Activated naive CD8-positive, alpha-beta T cell treated with anti-CD3 and anti-CD28 coated beads, Interleukin-2, amount 50 U/mL, for 24 hours (primary cell): ENCODE results near the gene KCNQ1OT1.
"Not testable (repeated sequence)": the region's sequence is repeated elsewhere in the genome, so short reads cannot be mapped to it uniquely, and the experiment has no call there.

ENCODE experiments used
- ATAC-seq: fragments of 150-1000 bp; cut with Tn5 transposase; one replicate; pipeline ENCODE4 v1.10.0; 2021
- DNase-seq: peaks from one replicate; pipeline ENCODE4 v3.0.0; 2021
- H3K27ac Mint-ChIP-seq: one replicate; pipeline ENCODE4 v1.8.0; 2021; ENCODE audit warnings: mild to moderate bottlenecking, mixed read lengths
- H3K27me3 Mint-ChIP-seq: one replicate; pipeline ENCODE4 v1.8.0; 2021; ENCODE audit warnings: mixed read lengths
- H3K36me3 Mint-ChIP-seq: one replicate; pipeline ENCODE4 v1.8.0; 2021; ENCODE audit warnings: low read depth, mixed read lengths
- H3K4me1 Mint-ChIP-seq: one replicate; pipeline ENCODE4 v1.8.0; 2021; ENCODE audit warnings: mixed read lengths
- H3K4me3 Mint-ChIP-seq: one replicate; pipeline ENCODE4 v1.8.0; 2021; ENCODE audit warnings: mild to moderate bottlenecking, moderate library complexity, mixed read lengths
- H3K9me3 Mint-ChIP-seq: one replicate; pipeline ENCODE4 v1.8.0; 2021; ENCODE audit warnings: mixed read lengths

Gene KCNQ1OT1

DNA sequence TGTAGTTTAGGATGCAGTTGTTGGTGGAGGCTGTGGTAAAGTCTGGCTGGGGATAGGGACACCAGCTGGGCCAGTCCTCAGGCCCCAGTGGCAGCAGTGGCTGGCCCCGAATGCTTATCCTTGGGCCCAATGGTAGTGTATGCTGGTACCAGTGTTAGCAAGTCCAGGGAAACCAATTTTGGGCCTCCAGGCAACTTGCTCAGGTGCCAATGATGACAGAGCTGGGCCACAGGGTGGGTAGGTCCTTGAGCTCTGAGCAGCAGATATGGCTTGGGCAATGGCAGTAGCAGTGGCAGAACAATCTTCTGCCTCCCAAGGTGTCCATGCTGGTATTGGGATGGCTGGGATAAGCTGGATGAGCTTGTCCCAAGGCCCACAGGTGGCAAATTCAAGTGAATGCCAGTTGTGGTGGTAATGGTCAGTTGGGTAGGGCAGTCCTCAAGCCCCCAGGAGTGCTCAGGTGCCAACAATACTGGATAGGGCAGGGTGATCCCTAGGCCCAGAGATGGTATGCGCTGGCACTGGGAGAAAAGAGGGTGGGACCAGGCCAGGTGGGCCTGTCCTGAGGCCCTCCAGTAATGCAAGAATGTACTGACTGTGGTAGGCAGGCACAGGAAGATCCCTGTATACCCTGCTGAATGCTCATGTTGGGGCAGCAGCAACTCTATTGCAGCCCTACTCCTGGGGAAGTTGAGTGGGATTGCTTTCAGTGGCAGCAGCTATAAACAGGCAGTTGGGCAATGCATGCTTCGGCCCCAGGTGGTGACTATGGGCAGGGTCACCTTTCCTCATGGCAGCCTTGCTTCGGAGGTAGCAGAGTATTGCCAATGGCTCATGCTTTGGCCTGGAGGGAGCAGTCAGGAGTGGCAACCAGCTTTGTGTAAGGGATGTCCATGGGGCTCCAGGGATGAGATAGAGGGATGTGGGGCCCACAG, 54.7 kb downstream of the KCNQ1OT1 start:
- H3K4me3 Mint-ChIP-seq, result no peak overlapping the region
- DNase-seq, result no peak
- no peaks in the 10 kb centered on the region for H3K27me3 Mint-ChIP-seq
- no peak overlapping the region for H3K27ac Mint-ChIP-seq
- ATAC-seq, result no peak
- H3K36me3 Mint-ChIP-seq, result peaks cover 58% of the 10 kb centered on the region
- peaks cover 79% of the 10 kb centered on the region for H3K9me3 Mint-ChIP-seq
- H3K4me1 Mint-ChIP-seq, result no peaks in the 10 kb centered on the region

DNA sequence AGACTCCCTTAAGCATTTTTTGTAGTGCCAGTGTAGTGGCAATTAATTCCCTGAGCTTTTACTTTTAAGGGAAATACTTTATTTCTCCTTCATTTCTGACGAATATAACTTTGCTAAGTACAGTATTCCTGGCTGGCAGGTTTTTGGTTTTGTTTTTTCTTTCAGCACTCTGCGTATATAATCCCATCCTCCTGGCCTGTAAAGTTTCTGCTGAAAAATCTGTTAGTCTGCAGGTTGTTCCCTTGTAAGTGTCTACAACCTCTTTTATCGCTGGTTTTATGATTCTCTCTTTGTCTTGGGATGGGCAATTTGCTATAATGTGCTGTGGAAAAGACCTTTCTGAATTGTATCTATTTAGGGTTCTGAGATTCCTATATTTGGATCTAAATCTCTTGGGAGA, 56.0 kb downstream of the KCNQ1OT1 start:
- H3K4me1 Mint-ChIP-seq, result no peaks in the 10 kb centered on the region
- DNase-seq (no peak), ATAC-seq (no peak)
- no peak overlapping the region for H3K4me3 Mint-ChIP-seq
- no peaks in the 10 kb centered on the region for H3K27me3 Mint-ChIP-seq
- peaks cover 73% of the 10 kb centered on the region for H3K9me3 Mint-ChIP-seq
- no peak overlapping the region for H3K27ac Mint-ChIP-seq
- peaks cover 57% of the 10 kb centered on the region for H3K36me3 Mint-ChIP-seq

- DNase-seq (no peak), ATAC-seq (no peak)
- H3K4me1 Mint-ChIP-seq, result no peaks in the 10 kb centered on the region
- no peaks in the 10 kb centered on the region for H3K27me3 Mint-ChIP-seq
- no peak overlapping the region for H3K27ac Mint-ChIP-seq
- H3K9me3 Mint-ChIP-seq, result peaks cover 69% of the 10 kb centered on the region
- no peak overlapping the region for H3K4me3 Mint-ChIP-seq
- H3K36me3 Mint-ChIP-seq, result peaks cover 54% of the 10 kb centered on the region
These were observed 58.2 kb downstream of the KCNQ1OT1 start for GRCh38 chr11:2641623-2642022.

- H3K4me3 Mint-ChIP-seq, H3K27ac Mint-ChIP-seq, H3K27me3 Mint-ChIP-seq, H3K4me1 Mint-ChIP-seq, ATAC-seq, DNase-seq: not testable (repeated sequence)
- Mint-ChIP-seq H3K9me3 (peaks cover 64% of the 10 kb centered on the region), H3K36me3 (peaks cover 55% of the 10 kb centered on the region)
These were observed 60.0 kb downstream of the KCNQ1OT1 start for GRCh38 chr11:2639763-2640162.

- Mint-ChIP-seq H3K9me3 (peaks cover 41% of the 10 kb centered on the region), H3K4me1 (no peaks in the 10 kb centered on the region), H3K27me3 (no peaks in the 10 kb centered on the region), H3K27ac (no peak overlapping the region), H3K36me3 (peaks cover 47% of the 10 kb centered on the region), H3K4me3 (no peak overlapping the region)
- no peak for DNase-seq
- no peak for ATAC-seq
These were observed 68.6 kb downstream of the KCNQ1OT1 start for GRCh38 chr11:2631161-2631560.

DNA sequence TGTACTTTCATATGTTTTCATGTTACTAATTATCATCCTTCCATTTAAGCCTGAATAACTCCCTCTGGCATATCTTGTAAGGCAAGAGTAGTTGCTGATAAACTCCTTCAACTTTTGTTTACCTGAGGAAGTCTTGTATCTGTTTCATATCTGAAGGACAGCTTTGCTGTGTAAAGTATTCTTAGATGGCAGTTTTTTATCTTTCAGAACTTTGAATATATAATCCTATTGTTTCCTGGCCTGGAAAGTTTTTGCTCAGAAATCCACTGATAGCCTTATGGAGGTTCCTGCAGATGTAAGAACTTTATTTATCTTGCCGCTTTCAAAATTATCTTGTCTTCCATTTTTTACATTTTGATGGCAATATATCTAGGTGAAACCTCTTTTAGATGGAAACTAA, 69.1 kb downstream of the KCNQ1OT1 start:
- peaks cover 47% of the 10 kb centered on the region for H3K36me3 Mint-ChIP-seq
- H3K9me3 Mint-ChIP-seq, result peaks cover 41% of the 10 kb centered on the region

GRCh38 chr11:2625183-2625582, 74.6 kb downstream of the KCNQ1OT1 start:
- Mint-ChIP-seq H3K4me3 (no peak overlapping the region), H3K4me1 (peaks cover 2% of the 10 kb centered on the region), H3K27me3 (no peaks in the 10 kb centered on the region), H3K27ac (no peak overlapping the region), H3K36me3 (peaks cover 16% of the 10 kb centered on the region), H3K9me3 (peaks cover 10% of the 10 kb centered on the region)
- ATAC-seq (no peak), DNase-seq (no peak)

More for the DNA sequence above, 69.1 kb downstream of the KCNQ1OT1 start:
- DNase-seq (no peak), ATAC-seq (no peak)
- Mint-ChIP-seq H3K27me3 (no peaks in the 10 kb centered on the region), H3K27ac (no peak overlapping the region), H3K4me3 (no peak overlapping the region), H3K4me1 (no peaks in the 10 kb centered on the region)

DNA sequence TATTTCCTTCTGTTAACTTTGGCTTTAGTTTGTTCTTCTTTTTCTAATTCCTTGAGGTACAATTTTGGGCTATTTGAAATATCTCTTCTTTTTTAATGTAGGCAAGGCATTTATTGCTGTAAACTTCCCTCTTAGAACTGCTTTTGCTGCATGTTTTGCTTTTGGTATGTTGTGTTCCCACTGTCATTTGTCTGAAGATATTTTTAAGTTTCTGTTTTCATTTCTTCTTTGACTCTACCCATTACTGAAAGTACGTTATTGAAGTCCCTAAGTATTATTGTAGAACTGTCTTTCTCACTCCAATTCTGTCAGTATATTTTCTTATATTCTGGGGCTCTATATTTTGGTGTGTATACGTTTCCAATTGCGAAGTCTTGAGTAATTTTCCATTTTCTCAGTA, 77.9 kb downstream of the KCNQ1OT1 start:
- no peaks in the 10 kb centered on the region for H3K27me3 Mint-ChIP-seq
- ATAC-seq (no peak), DNase-seq (no peak)
- no peaks in the 10 kb centered on the region for H3K9me3 Mint-ChIP-seq
- H3K36me3 Mint-ChIP-seq, result peaks cover 10% of the 10 kb centered on the region
- no peak overlapping the region for H3K27ac Mint-ChIP-seq
- H3K4me3 Mint-ChIP-seq, result no peak overlapping the region
- H3K4me1 Mint-ChIP-seq, result peaks cover 2% of the 10 kb centered on the region

DNA sequence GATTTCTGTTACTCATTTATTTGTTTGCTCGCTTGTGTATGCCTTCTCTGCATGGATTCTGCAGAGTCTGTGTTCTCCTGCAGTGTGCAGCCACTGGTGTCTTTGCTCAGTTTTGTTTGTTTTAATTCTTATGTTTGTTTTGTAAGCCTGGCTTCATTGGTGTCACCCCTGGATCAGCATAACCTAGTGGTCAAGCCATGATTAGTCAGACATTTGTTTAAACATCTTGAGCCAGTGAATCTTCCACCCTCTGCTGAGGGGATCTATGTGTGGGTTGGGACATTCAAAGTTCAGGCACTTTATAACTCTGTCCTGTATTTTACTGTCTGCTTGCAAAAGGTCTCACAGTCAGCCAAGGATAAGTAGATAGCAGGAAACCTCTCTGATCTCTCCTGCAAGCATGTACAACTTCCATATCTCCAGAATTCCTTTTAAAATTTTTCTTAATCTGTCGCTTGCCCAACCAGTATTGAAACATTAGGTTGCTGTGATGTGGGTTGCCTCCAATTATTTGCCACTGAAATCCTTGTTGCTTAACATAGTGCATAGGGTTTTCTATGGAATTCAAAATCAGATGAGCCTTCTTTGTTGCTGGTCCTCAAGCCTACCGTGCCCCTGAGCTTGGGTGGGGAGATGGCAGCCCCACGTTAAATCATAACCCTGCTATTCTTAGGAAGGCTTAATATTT, 86.8 kb downstream of the KCNQ1OT1 start:
- H3K27ac Mint-ChIP-seq, result no peak overlapping the region
- ATAC-seq, result no peak
- no peak for DNase-seq
- no peak overlapping the region for H3K4me3 Mint-ChIP-seq
- peaks cover 21% of the 10 kb centered on the region for H3K36me3 Mint-ChIP-seq
- H3K4me1 Mint-ChIP-seq, result no peaks in the 10 kb centered on the region
- H3K27me3 Mint-ChIP-seq, result no peaks in the 10 kb centered on the region
- H3K9me3 Mint-ChIP-seq, result peaks cover 17% of the 10 kb centered on the region

- no peak for ATAC-seq
- Mint-ChIP-seq H3K36me3 (peaks cover 25% of the 10 kb centered on the region), H3K4me1 (no peaks in the 10 kb centered on the region)
These were observed 90.4 kb downstream of the KCNQ1OT1 start for GRCh38 chr11:2609345-2609744.

DNA sequence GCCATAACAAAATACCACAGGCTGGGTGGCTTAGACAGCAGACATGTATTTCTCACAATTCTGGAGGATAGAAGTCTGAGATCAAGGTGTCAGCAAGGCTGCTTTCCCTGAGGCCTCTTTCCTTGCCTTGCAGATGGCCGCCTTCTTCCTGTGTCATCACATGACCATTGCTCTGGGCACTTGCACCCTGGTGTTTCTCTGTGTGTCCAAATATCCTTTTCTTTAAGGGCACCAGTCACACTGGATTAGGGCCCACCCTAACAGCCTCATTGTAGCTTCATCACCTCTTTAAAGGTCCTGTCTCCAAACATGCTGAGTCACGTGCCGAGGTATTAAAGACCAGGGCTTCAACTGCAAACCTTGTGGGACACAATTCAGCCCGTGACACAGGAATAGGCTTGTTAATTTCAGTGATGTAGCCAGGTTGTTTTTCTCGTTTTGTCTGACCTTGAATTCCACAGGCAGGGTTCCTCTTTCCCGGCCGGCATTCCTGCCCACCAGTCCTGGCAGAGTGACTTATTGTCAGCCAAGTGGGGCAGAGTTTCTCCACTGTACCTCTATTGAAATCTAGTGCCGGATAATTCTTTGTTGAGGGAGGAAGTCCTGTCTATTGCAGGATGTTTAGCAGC, 100.1 kb downstream of the KCNQ1OT1 start:
- Mint-ChIP-seq H3K4me1 (no peaks in the 10 kb centered on the region), H3K9me3 (peaks cover 14% of the 10 kb centered on the region), H3K36me3 (peaks cover 7% of the 10 kb centered on the region), H3K27ac (no peak overlapping the region), H3K4me3 (no peak overlapping the region), H3K27me3 (no peaks in the 10 kb centered on the region)
- ATAC-seq (no peak), DNase-seq (no peak)

More at GRCh38 chr11:2609345-2609744, 90.4 kb downstream of the KCNQ1OT1 start:
- Mint-ChIP-seq H3K27me3 (no peaks in the 10 kb centered on the region), H3K4me3 (no peak overlapping the region), H3K9me3 (peaks cover 17% of the 10 kb centered on the region), H3K27ac (no peak overlapping the region)
- no peak for DNase-seq

GRCh38 chr11:2595204-2595603, 104.6 kb downstream of the KCNQ1OT1 start:
- H3K36me3 Mint-ChIP-seq, result peaks cover 11% of the 10 kb centered on the region
- no peak overlapping the region for H3K4me3 Mint-ChIP-seq
- H3K27ac Mint-ChIP-seq, result no peak overlapping the region
- H3K4me1 Mint-ChIP-seq, result no peaks in the 10 kb centered on the region
- DNase-seq, result no peak
- ATAC-seq, result no peak
- H3K9me3 Mint-ChIP-seq, result peaks cover 14% of the 10 kb centered on the region
- no peaks in the 10 kb centered on the region for H3K27me3 Mint-ChIP-seq

- H3K36me3 Mint-ChIP-seq, result peaks cover 11% of the 10 kb centered on the region
- ATAC-seq (no peak), DNase-seq (no peak)
- no peak overlapping the region for H3K27ac Mint-ChIP-seq
- no peak overlapping the region for H3K4me3 Mint-ChIP-seq
- H3K4me1 Mint-ChIP-seq, result no peaks in the 10 kb centered on the region
- peaks cover 14% of the 10 kb centered on the region for H3K9me3 Mint-ChIP-seq
- H3K27me3 Mint-ChIP-seq, result no peaks in the 10 kb centered on the region
These were observed 105.5 kb downstream of the KCNQ1OT1 start for GRCh38 chr11:2594267-2594666.

DNA sequence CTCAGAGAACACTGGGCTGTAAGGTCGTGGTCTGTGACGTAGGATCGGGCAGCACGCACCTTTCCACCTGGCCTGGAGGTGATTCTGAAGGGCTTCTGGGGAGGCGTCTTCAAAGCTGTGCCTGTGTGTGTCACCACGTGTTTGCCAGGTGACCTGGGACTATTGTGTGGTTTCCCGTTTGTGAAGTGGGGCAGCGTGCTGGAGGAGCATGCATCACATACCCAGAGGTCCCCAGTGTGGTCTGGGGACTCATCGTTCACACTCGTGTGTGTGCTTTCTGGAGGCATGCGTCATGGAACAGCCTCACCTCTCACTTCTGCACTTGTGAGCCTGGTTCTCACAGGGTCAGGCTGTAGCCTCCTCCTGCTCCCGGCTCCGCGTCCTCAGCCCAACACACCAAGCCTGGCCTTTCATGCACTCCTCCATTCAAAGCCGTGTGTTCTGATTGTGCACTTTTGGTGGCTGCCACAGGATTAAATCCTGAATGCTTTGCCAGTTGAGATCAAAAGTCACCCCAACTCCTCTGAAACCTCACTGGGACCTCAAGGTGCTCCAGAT, 106.3 kb downstream of the KCNQ1OT1 start:
- Mint-ChIP-seq H3K27ac (no peak overlapping the region), H3K27me3 (no peaks in the 10 kb centered on the region), H3K4me1 (no peaks in the 10 kb centered on the region), H3K36me3 (peaks cover 11% of the 10 kb centered on the region), H3K9me3 (peaks cover 14% of the 10 kb centered on the region), H3K4me3 (no peak overlapping the region)
- ATAC-seq (peak; percentile 36), DNase-seq (no peak)
